Activated CD8-positive, alpha-beta memory T cell treated with anti-CD3 and anti-CD28 coated beads for 24 hours (primary cell): ENCODE results near the gene CYFIP1.

Experiments
- DNase-seq: peaks from one replicate; pipeline ENCODE4 v3.0.0-alpha.2; 2020

CYFIP1 gene

DNA sequence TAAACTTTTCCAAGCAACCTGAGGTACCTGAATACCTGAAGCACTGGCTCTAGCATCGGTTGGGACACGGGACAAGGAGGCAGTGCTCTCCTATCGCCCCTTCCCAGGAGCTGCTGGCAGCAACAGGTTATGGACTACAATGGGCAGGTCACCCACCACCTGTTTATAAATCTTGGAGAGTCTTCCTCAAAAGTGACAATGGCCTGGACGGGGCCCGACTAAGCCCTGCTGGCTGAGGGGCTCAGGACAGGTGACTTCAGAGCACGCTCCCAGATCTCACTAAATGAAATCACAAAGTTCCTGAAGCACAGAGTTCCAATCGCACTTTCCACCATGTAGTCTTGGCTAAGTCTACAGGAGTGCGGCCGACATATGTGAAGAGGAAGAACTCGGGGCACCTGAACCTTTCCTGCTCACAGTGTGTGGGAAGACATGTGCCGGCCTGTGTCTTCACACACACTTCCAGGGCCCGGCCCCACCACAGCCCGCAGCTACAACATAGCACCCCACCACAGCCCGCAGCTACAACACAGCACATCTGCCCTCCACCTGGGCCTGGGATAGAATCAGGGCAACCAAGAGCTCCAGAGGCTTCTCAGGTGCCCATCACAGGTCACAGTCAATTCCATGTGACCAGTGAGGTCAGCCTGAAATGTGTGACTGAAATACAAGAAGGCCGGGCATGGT, 12.9 kb downstream of the CYFIP1 start:
- DNase-seq = no peak

DNA sequence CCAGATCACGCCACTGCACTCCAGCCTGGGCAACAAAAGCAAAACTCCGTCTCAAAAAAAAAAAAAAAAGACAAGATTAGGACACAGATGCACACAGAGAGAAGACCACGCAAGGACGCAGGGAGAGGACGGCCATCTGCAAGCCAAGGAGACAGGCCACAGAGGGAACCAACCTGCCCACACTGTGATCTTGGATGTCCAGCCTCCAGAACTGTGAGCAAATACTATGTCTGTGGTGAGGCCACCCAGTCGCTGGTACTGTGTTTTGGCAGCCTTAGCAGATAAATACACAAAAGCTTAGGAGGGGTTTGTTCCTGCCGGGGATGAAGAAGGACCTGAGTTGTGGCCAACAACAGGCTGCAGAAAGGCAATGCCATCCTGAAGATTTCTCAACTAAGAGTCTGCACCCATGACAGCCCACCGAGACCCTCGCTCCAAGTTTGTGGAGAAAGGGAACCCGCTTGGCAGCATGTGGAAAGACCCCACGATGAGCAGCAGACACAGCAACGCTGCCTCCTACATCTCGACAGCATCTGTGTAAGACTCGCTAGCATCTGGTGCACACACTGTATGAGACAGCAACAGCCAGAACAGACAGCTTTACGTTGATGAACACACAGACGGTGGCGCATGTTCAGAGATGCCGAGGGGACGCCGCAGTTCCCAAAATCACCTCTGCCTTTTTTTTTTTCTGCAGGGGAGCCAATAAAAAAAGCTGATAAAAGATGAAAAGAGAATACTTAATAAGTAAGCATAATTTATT, 13.7 kb downstream of the CYFIP1 start:
- no peak for DNase-seq

- DNase-seq = no peak
These were observed 16.5 kb downstream of the CYFIP1 start for GRCh38 chr15:22963641-22964040.

- no peak for DNase-seq
These were observed 17.6 kb downstream of the CYFIP1 start for GRCh38 chr15:22962611-22963010.

GRCh38 chr15:22961762-22962161, 18.4 kb downstream of the CYFIP1 start:
- DNase-seq = no peak

- DNase-seq = no peak
These were observed 19.6 kb downstream of the CYFIP1 start for GRCh38 chr15:22960556-22960955.

- no peak for DNase-seq
These were observed 20.0 kb downstream of the CYFIP1 start for GRCh38 chr15:22960126-22960525.

GRCh38 chr15:22959321-22960101, 20.7 kb downstream of the CYFIP1 start:
- no peak for DNase-seq

DNA sequence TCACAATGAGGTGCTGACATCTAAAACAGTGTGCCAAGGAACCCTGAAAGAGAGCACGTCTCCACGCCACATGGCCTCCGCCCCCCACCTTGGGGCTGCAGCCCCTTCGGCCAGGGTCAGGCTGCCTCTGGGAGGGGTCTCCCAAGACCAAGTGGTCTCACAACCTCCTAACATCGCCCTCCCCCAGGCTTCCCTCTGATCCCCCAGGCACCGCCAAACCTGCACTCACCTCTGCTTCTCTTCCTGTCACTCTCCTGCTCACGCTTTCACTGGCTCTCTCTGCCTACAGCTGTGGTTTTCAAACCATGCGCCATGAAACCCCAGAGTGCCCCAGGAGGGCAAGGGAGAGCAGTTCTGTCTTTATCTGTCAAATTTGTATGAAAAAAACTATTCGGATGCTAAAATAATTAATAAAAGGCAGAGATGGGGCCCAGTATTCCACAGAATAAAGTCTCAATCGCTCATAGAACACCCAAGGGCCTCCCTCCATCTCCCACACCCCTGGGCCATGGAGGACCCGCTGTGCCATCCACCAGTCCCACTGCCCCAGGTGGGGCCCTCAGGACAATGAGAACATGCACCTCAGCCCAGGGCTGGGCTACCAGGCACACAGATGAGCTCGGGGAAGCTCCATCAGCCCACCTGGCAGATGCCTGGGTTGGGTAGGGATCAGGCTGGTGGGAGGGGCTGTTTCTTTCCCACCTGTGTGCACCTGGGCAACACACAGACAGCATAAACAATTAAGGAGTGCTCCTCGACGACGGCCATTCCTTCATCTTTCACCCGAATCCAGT, 21.5 kb downstream of the CYFIP1 start:
- no peak for DNase-seq

DNA sequence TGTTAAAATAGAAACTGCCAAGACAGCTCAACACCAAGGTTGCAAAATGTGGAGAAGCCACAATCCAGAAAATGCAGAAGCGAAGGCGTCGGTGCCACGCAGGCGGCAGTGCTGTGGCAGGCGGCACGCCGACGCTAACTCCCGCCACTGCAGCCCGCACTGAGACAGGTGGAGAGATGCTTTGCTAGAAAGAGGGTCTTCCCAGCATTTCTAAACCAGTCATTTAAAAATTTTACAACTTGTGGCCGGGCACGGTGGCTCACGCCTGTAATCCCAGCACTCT, 23.2 kb downstream of the CYFIP1 start:
- no peak for DNase-seq

- DNase-seq = no peak
These were observed 23.8 kb downstream of the CYFIP1 start for GRCh38 chr15:22956257-22956977.

GRCh38 chr15:22955544-22956119, 24.5 kb downstream of the CYFIP1 start:
- no peak for DNase-seq

DNA sequence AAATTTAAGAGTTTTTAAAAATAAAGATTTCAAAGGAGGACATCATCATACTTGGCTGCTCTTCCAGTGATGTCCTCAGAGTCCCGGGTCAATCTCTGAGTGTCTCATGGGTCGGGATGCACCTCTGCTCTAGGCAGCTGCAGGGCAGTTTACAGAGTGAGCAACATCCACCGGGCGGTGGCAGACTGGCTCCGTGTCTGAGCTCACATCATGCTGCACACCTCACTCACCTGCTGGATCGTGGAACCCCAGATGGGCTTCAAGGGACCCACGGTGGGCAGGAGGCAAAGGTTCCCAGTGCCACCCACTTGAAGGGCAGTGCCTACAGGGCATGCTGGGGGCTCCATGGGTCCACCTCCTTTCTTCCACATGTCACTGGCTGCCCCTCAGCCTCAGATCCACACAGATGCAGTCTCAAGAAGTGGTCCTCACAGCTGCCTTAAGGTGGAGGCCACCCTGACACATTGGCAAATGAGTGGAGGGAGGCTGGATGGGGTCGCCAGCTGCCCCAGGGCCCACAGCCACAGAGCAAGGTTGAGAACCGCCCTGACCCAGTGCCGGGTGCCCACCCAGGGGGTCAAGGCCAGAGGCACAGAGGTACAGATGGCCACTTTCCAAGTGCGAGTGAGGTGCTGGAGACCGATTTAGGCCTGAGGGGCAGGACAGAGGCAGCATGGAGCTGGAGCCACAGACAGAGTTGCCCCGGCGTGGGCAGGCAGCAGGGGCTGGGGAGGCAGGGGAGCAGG, 25.2 kb downstream of the CYFIP1 start:
- DNase-seq = no peak

- DNase-seq = no peak
These were observed 25.8 kb downstream of the CYFIP1 start for GRCh38 chr15:22954326-22954725.

DNA sequence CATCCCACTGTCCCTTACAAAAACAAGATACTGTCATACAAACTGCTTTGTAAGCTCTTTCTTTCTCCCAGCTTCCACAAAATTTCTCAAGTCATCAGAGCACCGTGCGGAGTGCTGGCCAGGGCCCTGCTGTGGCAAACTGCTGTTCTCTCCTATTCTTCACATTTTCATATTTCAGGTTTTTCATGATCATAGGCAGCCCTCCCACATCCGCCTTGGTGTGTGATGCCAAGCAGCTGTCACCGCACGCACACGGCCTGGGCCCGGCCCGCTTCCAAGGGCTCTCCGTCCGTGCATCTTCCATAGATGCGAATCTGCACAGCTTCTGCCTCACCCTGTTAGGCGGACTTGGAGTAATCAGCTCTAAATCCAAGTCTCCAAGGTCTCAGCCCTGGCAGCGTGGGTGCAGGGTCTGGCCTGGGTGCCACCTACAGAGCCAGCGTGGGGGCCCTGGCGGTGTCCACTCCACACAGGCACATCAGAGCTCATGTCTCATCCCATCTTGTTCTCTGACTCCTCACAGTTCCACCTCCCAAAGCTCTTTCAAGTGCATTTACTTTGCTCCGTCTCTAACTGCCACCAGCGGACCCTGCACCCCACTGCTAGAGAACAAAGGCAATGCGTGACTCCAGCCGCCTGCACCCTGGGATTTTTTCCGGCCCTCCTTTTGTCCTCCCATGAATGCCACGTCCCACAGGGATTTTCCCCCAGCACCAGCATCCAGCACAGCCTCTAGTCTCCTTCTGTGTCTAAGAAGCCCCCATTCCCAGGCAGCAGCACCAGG, 27.2 kb downstream of the CYFIP1 start:
- DNase-seq = no peak

DNA sequence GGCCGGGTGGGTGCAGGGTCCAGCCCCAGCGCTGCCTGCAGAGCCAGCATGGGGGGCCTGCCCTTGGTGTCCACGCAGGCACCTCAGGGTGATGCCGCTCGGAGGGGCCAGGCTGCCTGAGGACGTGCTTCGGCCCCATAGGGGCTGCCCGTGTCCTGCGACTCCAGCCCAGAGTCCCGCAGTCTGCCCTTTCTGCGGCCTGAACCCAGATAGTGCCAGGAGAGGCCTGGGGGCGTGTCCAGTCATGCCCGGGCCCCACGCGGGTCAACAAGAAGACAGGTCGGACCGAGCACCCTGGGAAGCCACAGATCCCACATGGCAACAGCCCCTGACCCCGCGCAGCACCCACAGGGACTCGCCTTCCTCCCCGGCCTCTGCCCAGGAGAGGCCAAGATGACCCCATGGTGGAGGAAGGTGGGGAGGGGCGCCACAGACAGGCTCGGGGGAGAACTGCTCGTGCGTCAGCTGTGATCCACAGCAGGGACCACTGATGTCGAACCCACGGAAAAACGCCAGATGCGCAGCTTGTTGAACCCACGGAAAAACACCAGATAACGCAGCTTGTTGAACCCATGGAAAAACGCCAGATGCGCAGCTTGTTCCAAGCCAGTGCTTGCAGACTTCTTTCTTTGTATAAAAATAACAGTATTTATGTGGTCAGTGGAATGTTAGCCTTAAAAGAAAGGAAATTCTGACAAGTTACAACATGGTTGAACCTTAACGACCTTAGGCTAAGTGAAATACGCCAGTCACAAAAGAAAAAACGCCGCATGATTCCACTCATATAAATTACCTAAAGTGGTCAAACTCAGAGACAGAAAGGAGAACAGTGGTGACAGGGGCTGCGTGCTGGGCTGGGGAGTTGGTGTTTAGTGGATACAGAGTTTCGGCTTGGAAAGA, 28.5 kb downstream of the CYFIP1 start:
- no peak for DNase-seq

- DNase-seq = no peak
These were observed 29.2 kb downstream of the CYFIP1 start for GRCh38 chr15:22951031-22951380.

- no peak for DNase-seq
These were observed 29.7 kb downstream of the CYFIP1 start for GRCh38 chr15:22950256-22950990.

DNA sequence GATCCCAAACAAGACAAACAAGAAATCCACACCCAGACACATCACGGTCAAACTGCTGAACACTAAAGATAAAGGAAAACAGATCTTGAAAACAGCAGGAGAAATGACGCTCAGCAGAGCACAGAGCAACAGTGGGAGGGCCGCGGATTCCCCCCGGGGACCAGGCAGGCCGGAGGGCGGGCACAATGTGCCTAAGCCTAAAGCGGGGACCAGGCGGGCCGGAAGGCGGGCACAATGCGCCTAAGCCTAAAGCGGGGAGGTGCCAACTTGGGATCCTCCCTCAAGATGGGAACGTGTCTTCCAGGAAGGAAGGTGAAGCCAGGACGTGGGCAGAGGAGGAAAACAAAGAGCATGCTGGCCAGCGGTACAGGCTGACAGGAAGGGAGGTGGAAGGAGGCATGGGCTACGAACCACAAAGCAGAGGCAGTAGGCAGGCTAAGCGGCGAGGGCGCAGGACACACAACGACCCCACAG, 31.1 kb downstream of the CYFIP1 start:
- DNase-seq = no peak
